H9 (cell line): Measurements from ENCODE around the gene HHATL. TPM values are rescaled to one million over a fixed set of nuclear protein-coding genes. Genes with fewer than 3 reads are reported as not detected.

Experiments used
- DNase-seq: peaks from one replicate; pipeline ENCODE4 v3.0.0-alpha.2; 2017
- H2AFZ ChIP-seq: one replicate; pipeline ENCODE4 v1.6.1; 2013; ENCODE audit warnings: mild to moderate bottlenecking, low read length, control low read depth, moderate library complexity
- H2AK5ac ChIP-seq: 2 replicates; pipeline ENCODE4 v1.6.1; 2013; ENCODE audit warnings: low read length, control low read depth, mixed read lengths; ENCODE audit not compliant: insufficient read length
- H2BK120ac ChIP-seq: one replicate; pipeline ENCODE4 v1.6.1; 2013; ENCODE audit warnings: low read depth, mild to moderate bottlenecking, low read length, control low read depth, inconsistent platforms; ENCODE audit not compliant: poor library complexity, severe bottlenecking
- H2BK12ac ChIP-seq: 2 replicates; pipeline ENCODE4 v1.6.1; 2013; ENCODE audit warnings: low read length, control low read depth, mixed read lengths, low read depth; ENCODE audit not compliant: insufficient read length
- H2BK15ac ChIP-seq: 2 replicates; pipeline ENCODE4 v1.6.1; 2013; ENCODE audit warnings: low read depth, low read length, control low read depth
- H2BK20ac ChIP-seq: one replicate; pipeline ENCODE4 v1.6.1; 2013; ENCODE audit warnings: low read depth, mild to moderate bottlenecking, low read length, control low read depth, inconsistent platforms; ENCODE audit not compliant: poor library complexity, severe bottlenecking
- H2BK5ac ChIP-seq: 2 replicates; pipeline ENCODE4 v1.6.1; 2013; ENCODE audit warnings: low read length, control low read depth, mixed read lengths; ENCODE audit not compliant: insufficient read length
- H3K14ac ChIP-seq: 2 replicates; pipeline ENCODE4 v1.6.1; 2013; ENCODE audit warnings: low read length, control low read depth; ENCODE audit not compliant: insufficient read depth
- H3K18ac ChIP-seq: 2 replicates; pipeline ENCODE4 v1.6.1; 2013; ENCODE audit warnings: low read depth, mild to moderate bottlenecking, mixed read lengths, low read length, control low read depth; ENCODE audit not compliant: insufficient read length
- H3K23ac ChIP-seq: 2 replicates; pipeline ENCODE4 v1.6.1; 2013; ENCODE audit warnings: low read length, control low read depth, mixed read lengths, low read depth; ENCODE audit not compliant: insufficient read length
- H3K23me2 ChIP-seq: 2 replicates; pipeline ENCODE4 v1.6.1; 2013; ENCODE audit warnings: low read depth, mild to moderate bottlenecking, mixed read lengths, low read length, control low read depth; ENCODE audit not compliant: insufficient read length, poor library complexity, severe bottlenecking
- H3K27ac ChIP-seq: 2 replicates; pipeline ENCODE4 v1.5.1; 2013; ENCODE audit warnings: low read length, control low read depth, mixed read lengths, low read depth; ENCODE audit not compliant: insufficient read length
- H3K27me3 ChIP-seq: 2 replicates; pipeline ENCODE4 v1.6.1; 2013; ENCODE audit warnings: low read length, control low read depth, inconsistent platforms; ENCODE audit not compliant: insufficient read depth
- H3K4ac ChIP-seq: 2 replicates; pipeline ENCODE4 v1.6.1; 2013; ENCODE audit warnings: low read depth, mild to moderate bottlenecking, control low read depth, inconsistent platforms, low read length, moderate library complexity
- H3K4me1 ChIP-seq: 2 replicates; pipeline ENCODE4 v1.6.1; 2013; ENCODE audit warnings: low read length, control low read depth, inconsistent platforms; ENCODE audit not compliant: insufficient read depth
- H3K4me2 ChIP-seq: 2 replicates; pipeline ENCODE4 v1.6.1; 2013; ENCODE audit warnings: low read length, control low read depth, mixed read lengths; ENCODE audit not compliant: insufficient read length, insufficient read depth
- H3K56ac ChIP-seq: 2 replicates; pipeline ENCODE4 v1.6.1; 2013; ENCODE audit warnings: low read depth, mild to moderate bottlenecking, mixed read lengths, low read length, control low read depth; ENCODE audit not compliant: insufficient read length
- H3K79me1 ChIP-seq: 2 replicates; pipeline ENCODE4 v1.6.1; 2013; ENCODE audit warnings: low read depth, mild to moderate bottlenecking, moderate library complexity, low read length, control low read depth, inconsistent platforms; ENCODE audit not compliant: insufficient read depth, poor library complexity, severe bottlenecking
- H3K79me2 ChIP-seq: 2 replicates; pipeline ENCODE4 v1.6.1; 2013; ENCODE audit warnings: low read length, control low read depth, inconsistent platforms; ENCODE audit not compliant: insufficient read depth
- H3K9ac ChIP-seq: 2 replicates; pipeline ENCODE4 v1.6.1; 2013; ENCODE audit warnings: low read length, control low read depth, mixed read lengths; ENCODE audit not compliant: insufficient read length; ENCODE audit errors: extremely low read depth
- H3K9me3 ChIP-seq: one replicate; pipeline ENCODE4 v1.6.1; 2013; ENCODE audit warnings: low read depth, low read length, inconsistent platforms; ENCODE audit not compliant: control insufficient read depth
- H3T11ph ChIP-seq: one replicate; pipeline ENCODE4 v1.6.1; 2013; ENCODE audit warnings: mild to moderate bottlenecking, low read length, control low read depth, inconsistent platforms
- H4K20me1 ChIP-seq: one replicate; pipeline ENCODE4 v1.6.1; 2013; ENCODE audit not compliant: control insufficient read depth, insufficient read length, insufficient read depth
- H4K5ac ChIP-seq: 2 replicates; pipeline ENCODE4 v1.6.1; 2013; ENCODE audit warnings: low read depth, mild to moderate bottlenecking, mixed read lengths, low read length, control low read depth; ENCODE audit not compliant: insufficient read length
- H4K8ac ChIP-seq: replicated peaks from 2 replicates; pipeline ENCODE4 v1.6.1; 2013; ENCODE audit warnings: low read length, control low read depth, mixed read lengths, low read depth; ENCODE audit not compliant: insufficient read length
- H4K91ac ChIP-seq: 2 replicates; pipeline ENCODE4 v1.6.1; 2013; ENCODE audit warnings: low read depth, mild to moderate bottlenecking, moderate library complexity, mixed read lengths, low read length, control low read depth; ENCODE audit not compliant: insufficient read length
- H3K27ac Mint-ChIP-seq, 3 experiments: 2 replicates in 2 of 3; 3 replicates in 1 of 3; pipeline ENCODE4 v1.8.0; 2020 to 2021; ENCODE audit warnings: mixed read lengths in 3 of 3, mild to moderate bottlenecking in 1 of 3, moderate library complexity in 1 of 3
- H3K27me3 Mint-ChIP-seq: 2 replicates; pipeline ENCODE4 v1.8.0; 2021; ENCODE audit warnings: low read depth, mild to moderate bottlenecking, moderate library complexity, mixed read lengths
- H3K36me3 Mint-ChIP-seq, 3 experiments: 2 replicates in 2 of 3; 3 replicates in 1 of 3; pipeline ENCODE4 v1.8.0; 2020 to 2021; ENCODE audit warnings: low read depth in 3 of 3, mixed read lengths in 3 of 3; ENCODE audit not compliant: insufficient read depth in 1 of 3
- H3K4me1 Mint-ChIP-seq, 2 experiments: 2 replicates each; pipeline ENCODE4 v1.8.0; 2020; ENCODE audit warnings: mixed read lengths in 2 of 2
- H3K4me3 Mint-ChIP-seq, 2 experiments: 2 replicates in 1 of 2; 3 replicates in 1 of 2; pipeline ENCODE4 v1.8.0; 2020 to 2021; ENCODE audit warnings: mild to moderate bottlenecking in 2 of 2, mixed read lengths in 2 of 2, moderate library complexity in 1 of 2
- H3K9me3 Mint-ChIP-seq, 2 experiments: 2 replicates in 1 of 2; 3 replicates in 1 of 2; pipeline ENCODE4 v1.8.0; 2020; ENCODE audit warnings: mild to moderate bottlenecking in 2 of 2, mixed read lengths in 2 of 2, moderate library complexity in 1 of 2
- CTCF ChIP-seq: fragments of 200-600 bp; sonication (generic); conservative IDR thresholded peaks from 3 replicates; pipeline ENCODE4 v1.8.0; 2021; ENCODE audit warnings: antibody characterized with exemption, mild to moderate bottlenecking
- WGBS: extraction: QIAGEN DNeasy Blood & Tissue Kit; methylation state at CpG from one replicate; pipeline ENCODE4 v1.1.7; 2013; ENCODE audit warnings: missing lambda C conversion rate, low lambda C conversion rate, mixed read lengths; ENCODE audit not compliant: insufficient read length; ENCODE audit errors: extremely low coverage; 5-methylcytosine and 5-hydroxymethylcytosine counted together
- total RNA-seq: library from RNA; stranded (reverse); gene quantifications from 2 replicates; pipeline ENCODE4 v1.2.1, GENCODE V29; 2021

The HHATL gene
- total RNA-seq, 1 experiment from 2014 or later: 0.46 TPM

- no peak overlapping the region for H3K4ac ChIP-seq
- H3K27ac Mint-ChIP-seq: no peak overlapping the region
- no peak overlapping the region for H2AFZ ChIP-seq
- no peaks in the 10 kb centered on the region; the same call in 1 of the 2 replicates for H3K27me3 Mint-ChIP-seq
- no peaks in the 10 kb centered on the region for H3K23me2 ChIP-seq
- no peak overlapping the region for H2BK15ac ChIP-seq
- no peak overlapping the region for H3K18ac ChIP-seq
- H4K5ac ChIP-seq: no peak overlapping the region
- no peaks in the 10 kb centered on the region for H4K20me1 ChIP-seq
- peaks cover 6 to 8% of the 10 kb centered on the region in 2 experiments for H3K9me3 Mint-ChIP-seq
- no peak overlapping the region for H2AK5ac ChIP-seq
- no peaks in the 10 kb centered on the region for H3K79me2 ChIP-seq
- no peaks in the 10 kb centered on the region for H3K4me1 ChIP-seq
- H3K9me3 ChIP-seq: peaks cover 5% of the 10 kb centered on the region
- no peak overlapping the region for H3K9ac ChIP-seq
- H3K4me1 Mint-ChIP-seq: peaks cover 11 to 12% of the 10 kb centered on the region in 2 experiments
- no peak overlapping the region for H3K4me3 Mint-ChIP-seq
- TF ChIP-seq CTCF: no peak
- H3K56ac ChIP-seq: no peak overlapping the region
- H2BK5ac ChIP-seq: no peak overlapping the region
- no peak for DNase-seq
- no peak overlapping the region for H2BK12ac ChIP-seq
- H3K79me1 ChIP-seq: no peaks in the 10 kb centered on the region
- H4K91ac ChIP-seq: no peak overlapping the region
- H3K4me2 ChIP-seq: no peak overlapping the region
- H3K23ac ChIP-seq: no peak overlapping the region
- peaks cover 0 to 9% (median 0%) of the 10 kb centered on the region in 3 experiments; a peak in 1 of 7 replicates for H3K36me3 Mint-ChIP-seq
- no peak overlapping the region for H3T11ph ChIP-seq
- no peak overlapping the region for H3K27ac ChIP-seq
- H2BK20ac ChIP-seq: no peak overlapping the region
- no CpG with 5 or more reads among the region's 1 CpG for WGBS
- no peaks in the 10 kb centered on the region for H3K27me3 ChIP-seq
- no peak overlapping the region for H2BK120ac ChIP-seq
- no peak overlapping the region for H4K8ac ChIP-seq
- no peak overlapping the region for H3K14ac ChIP-seq
Measured at GRCh38 chr3:42680271-42680670, 22.3 kb downstream of the HHATL start.
